K562 (cell line): Measurements from ENCODE around the gene BCL2L13. TPM values are rescaled to one million over a fixed set of nuclear protein-coding genes. Genes with fewer than 3 reads are reported as not detected.

Source experiments
- BHLHE40 ChIP-seq: IDR thresholded peaks from 2 replicates; pipeline ENCODE4 v1.6.1; 2011; ENCODE audit warnings: low read length, improper control_type of control experiment
- CTBP1 ChIP-seq: fragments of 450-650 bp; IDR thresholded peaks from 2 replicates; pipeline ENCODE4 v1.6.1; 2016; ENCODE audit warnings: borderline replicate concordance
- CXXC5 ChIP-seq: fragments of 250-450 bp; sonication (Bioruptor Pico); IDR thresholded peaks from 2 replicates; pipeline ENCODE4 v1.8.0; 2022; ENCODE audit warnings: inconsistent platforms, mild to moderate bottlenecking, moderate library complexity
- DPF2 ChIP-seq: fragments of 450-650 bp; IDR thresholded peaks from 2 replicates; pipeline ENCODE4 v1.6.1; 2016
- ESRRA ChIP-seq: fragments of 450-650 bp; IDR thresholded peaks from 2 replicates; pipeline ENCODE4 v1.6.1; 2014; ENCODE audit warnings: low read depth, mild to moderate bottlenecking, moderate library complexity, borderline replicate concordance
- KDM5B ChIP-seq: fragments of 200-600 bp; sonication (generic); IDR thresholded peaks from 2 replicates; pipeline ENCODE4 v1.6.1; 2012; ENCODE audit warnings: low read depth, mild to moderate bottlenecking, moderate library complexity, low read length, control low read depth, inconsistent platforms; ENCODE audit not compliant: insufficient replicate concordance
- NR4A1 ChIP-seq, 2 experiments: fragments of 250-450 bp in 1 of 2; fragments of 450-650 bp in 1 of 2; sonication (Bioruptor Pico) in 1 of 2; IDR thresholded peaks; 2 replicates each; pipeline versions ENCODE4 v1.4.0 to v1.6.1; 2016 to 2020; ENCODE audit warnings: mild to moderate bottlenecking in 2 of 2, missing compliant biosample characterization in 1 of 2, missing genetic modification characterization in 1 of 2, moderate library complexity in 1 of 2
- TAF7 ChIP-seq: fragments of 450-650 bp; IDR thresholded peaks from 2 replicates; pipeline ENCODE4 v1.6.1; 2016; ENCODE audit warnings: missing genetic modification characterization, missing compliant biosample characterization
- polyA plus RNA-seq, 8 experiments: library from polyadenylated mRNA; depleted of rRNA in 4 of 8; stranded (reverse) in 5 of 8; unstranded in 3 of 8; fragments of >200 nt; fragmentation: Nextera tagmentation in 2 of 8; fragmentation: Illumina TruSeq in 1 of 8; extraction: Ambion mirVana in 2 of 8; extraction: Trizol in 1 of 8; gene quantifications; 2 replicates each; pipeline versions ENCODE4 v1.2.1 to v1.2.3, GENCODE V29; 2011 to 2014; ENCODE audit warnings: inconsistent platforms in 1 of 8, missing spikeins in 1 of 8
- total RNA-seq, 7 experiments: library from RNA; depleted of rRNA in 6 of 7; stranded (reverse); fragments of >200 nt in 6 of 7; fragmentation: Illumina TruSeq in 2 of 7; extraction: Trizol in 2 of 7; gene quantifications; 2 replicates each; pipeline versions ENCODE4 v1.2.1 to v1.2.3, GENCODE V29; 2011 to 2021; ENCODE audit warnings: low replicate concordance in 1 of 7
- TF ChIP-seq, protein P1 (sequence below), 2 experiments: fragments of 450-650 bp in 1 of 2; sonication (generic) in 1 of 2; formaldehyde crosslinking in 1 of 2; IDR thresholded peaks; 2 replicates each; pipeline versions ENCODE4 v1.7.1 to v1.9.0; 2016 to 2022; ENCODE audit warnings: inconsistent platforms in 1 of 2, mild to moderate bottlenecking in 1 of 2, missing genetic modification reagents in 1 of 2
- TF ChIP-seq, protein P2 (sequence below): sonication (generic); formaldehyde crosslinking; IDR thresholded peaks from 2 replicates; pipeline ENCODE4 v1.8.0; 2022; ENCODE audit warnings: mild to moderate bottlenecking, missing genetic modification reagents
- TF ChIP-seq, protein P3 (sequence below): fragments of 450-650 bp; formaldehyde crosslinking; IDR thresholded peaks from 2 replicates; pipeline ENCODE4 v1.4.0; 2020; ENCODE audit warnings: mild to moderate bottlenecking, moderate library complexity

BCL2L13 gene
- total and polyA plus RNA-seq, 9 of the 15 experiments (the other 6 are each of a cell fraction or from before 2014, with no cell fraction given): 41.5 to 63.4 (median 56.5) TPM

DNA sequence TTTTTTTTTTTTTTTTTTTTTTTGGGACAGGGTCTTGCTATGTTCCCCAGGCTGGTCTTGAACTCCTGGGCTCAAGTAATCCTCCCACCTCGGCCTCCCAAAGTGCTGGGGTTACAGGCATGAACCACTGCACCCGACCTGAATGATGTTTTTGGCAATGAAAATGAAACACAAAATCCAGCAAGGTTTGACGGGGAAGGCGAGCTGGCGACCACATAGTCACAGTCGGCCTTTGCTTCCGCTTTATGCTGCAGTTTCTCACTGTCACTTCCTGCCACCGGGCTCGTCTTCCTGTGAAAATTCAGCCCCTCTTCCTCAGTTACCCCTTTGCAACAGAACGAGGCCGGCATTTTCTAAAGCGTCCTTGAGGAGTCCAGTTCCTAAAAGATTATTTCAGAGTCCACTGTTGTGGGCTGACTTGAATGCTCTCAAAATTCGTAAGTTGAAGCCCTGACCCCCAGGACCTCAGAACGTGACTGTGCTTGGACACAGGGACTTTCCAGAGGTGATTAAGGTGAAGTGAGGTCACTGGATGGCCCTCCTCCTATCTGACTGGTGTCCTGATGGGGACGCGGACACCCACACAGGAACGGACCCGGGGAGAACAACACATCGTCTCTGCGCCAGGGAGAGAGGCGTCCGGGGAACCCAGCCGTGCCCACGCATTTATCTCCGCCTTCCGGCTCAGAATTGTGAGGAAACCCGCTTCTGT is 138.6 kb downstream of the BCL2L13 start (continued):
- TF ChIP-seq, protein P1, sequence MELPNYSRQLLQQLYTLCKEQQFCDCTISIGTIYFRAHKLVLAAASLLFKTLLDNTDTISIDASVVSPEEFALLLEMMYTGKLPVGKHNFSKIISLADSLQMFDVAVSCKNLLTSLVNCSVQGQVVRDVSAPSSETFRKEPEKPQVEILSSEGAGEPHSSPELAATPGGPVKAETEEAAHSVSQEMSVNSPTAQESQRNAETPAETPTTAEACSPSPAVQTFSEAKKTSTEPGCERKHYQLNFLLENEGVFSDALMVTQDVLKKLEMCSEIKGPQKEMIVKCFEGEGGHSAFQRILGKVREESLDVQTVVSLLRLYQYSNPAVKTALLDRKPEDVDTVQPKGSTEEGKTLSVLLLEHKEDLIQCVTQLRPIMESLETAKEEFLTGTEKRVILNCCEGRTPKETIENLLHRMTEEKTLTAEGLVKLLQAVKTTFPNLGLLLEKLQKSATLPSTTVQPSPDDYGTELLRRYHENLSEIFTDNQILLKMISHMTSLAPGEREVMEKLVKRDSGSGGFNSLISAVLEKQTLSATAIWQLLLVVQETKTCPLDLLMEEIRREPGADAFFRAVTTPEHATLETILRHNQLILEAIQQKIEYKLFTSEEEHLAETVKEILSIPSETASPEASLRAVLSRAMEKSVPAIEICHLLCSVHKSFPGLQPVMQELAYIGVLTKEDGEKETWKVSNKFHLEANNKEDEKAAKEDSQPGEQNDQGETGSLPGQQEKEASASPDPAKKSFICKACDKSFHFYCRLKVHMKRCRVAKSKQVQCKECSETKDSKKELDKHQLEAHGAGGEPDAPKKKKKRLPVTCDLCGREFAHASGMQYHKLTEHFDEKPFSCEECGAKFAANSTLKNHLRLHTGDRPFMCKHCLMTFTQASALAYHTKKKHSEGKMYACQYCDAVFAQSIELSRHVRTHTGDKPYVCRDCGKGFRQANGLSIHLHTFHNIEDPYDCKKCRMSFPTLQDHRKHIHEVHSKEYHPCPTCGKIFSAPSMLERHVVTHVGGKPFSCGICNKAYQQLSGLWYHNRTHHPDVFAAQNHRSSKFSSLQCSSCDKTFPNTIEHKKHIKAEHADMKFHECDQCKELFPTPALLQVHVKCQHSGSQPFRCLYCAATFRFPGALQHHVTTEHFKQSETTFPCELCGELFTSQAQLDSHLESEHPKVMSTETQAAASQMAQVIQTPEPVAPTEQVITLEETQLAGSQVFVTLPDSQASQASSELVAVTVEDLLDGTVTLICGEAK (IDR thresholded peaks at IDR 0.05): peak; percentile 75
- TF ChIP-seq, protein P1 (CRISPR knock-in tag; IDR thresholded peaks at IDR 0.05): no peak
- TF ChIP-seq TAF7: peak; percentile 8; the same call in 1 of the 2 replicates
- TF ChIP-seq, protein P2, sequence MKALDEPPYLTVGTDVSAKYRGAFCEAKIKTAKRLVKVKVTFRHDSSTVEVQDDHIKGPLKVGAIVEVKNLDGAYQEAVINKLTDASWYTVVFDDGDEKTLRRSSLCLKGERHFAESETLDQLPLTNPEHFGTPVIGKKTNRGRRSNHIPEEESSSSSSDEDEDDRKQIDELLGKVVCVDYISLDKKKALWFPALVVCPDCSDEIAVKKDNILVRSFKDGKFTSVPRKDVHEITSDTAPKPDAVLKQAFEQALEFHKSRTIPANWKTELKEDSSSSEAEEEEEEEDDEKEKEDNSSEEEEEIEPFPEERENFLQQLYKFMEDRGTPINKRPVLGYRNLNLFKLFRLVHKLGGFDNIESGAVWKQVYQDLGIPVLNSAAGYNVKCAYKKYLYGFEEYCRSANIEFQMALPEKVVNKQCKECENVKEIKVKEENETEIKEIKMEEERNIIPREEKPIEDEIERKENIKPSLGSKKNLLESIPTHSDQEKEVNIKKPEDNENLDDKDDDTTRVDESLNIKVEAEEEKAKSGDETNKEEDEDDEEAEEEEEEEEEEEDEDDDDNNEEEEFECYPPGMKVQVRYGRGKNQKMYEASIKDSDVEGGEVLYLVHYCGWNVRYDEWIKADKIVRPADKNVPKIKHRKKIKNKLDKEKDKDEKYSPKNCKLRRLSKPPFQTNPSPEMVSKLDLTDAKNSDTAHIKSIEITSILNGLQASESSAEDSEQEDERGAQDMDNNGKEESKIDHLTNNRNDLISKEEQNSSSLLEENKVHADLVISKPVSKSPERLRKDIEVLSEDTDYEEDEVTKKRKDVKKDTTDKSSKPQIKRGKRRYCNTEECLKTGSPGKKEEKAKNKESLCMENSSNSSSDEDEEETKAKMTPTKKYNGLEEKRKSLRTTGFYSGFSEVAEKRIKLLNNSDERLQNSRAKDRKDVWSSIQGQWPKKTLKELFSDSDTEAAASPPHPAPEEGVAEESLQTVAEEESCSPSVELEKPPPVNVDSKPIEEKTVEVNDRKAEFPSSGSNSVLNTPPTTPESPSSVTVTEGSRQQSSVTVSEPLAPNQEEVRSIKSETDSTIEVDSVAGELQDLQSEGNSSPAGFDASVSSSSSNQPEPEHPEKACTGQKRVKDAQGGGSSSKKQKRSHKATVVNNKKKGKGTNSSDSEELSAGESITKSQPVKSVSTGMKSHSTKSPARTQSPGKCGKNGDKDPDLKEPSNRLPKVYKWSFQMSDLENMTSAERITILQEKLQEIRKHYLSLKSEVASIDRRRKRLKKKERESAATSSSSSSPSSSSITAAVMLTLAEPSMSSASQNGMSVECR (CRISPR knock-in tag): 0 out of 2 replicates have a peak, but pooled peaks have one; percentile 32
- TF ChIP-seq CTBP1: 0 out of 2 replicates have a peak, but pooled peaks have one; percentile 41
- TF ChIP-seq, protein P3, sequence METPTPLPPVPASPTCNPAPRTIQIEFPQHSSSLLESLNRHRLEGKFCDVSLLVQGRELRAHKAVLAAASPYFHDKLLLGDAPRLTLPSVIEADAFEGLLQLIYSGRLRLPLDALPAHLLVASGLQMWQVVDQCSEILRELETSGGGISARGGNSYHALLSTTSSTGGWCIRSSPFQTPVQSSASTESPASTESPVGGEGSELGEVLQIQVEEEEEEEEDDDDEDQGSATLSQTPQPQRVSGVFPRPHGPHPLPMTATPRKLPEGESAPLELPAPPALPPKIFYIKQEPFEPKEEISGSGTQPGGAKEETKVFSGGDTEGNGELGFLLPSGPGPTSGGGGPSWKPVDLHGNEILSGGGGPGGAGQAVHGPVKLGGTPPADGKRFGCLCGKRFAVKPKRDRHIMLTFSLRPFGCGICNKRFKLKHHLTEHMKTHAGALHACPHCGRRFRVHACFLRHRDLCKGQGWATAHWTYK (CRISPR knock-in tag): peak; percentile 35; the same call in 1 of the 2 replicates
- 0 out of 2 replicates have a peak, but pooled peaks have one; percentile 39 for TF ChIP-seq ESRRA
- TF ChIP-seq BHLHE40: peak; percentile 93
- TF ChIP-seq KDM5B: peak; percentile 56
- no peak for TF ChIP-seq NR4A1 (CRISPR knock-in tag; IDR thresholded peaks at IDR 0.05)
- peak; percentile 46; the same call in 1 of the 2 replicates for TF ChIP-seq NR4A1 (tag; IDR thresholded peaks at IDR 0.05)
- peak; percentile 36 for TF ChIP-seq CXXC5 (CRISPR knock-in tag)
- peak; percentile 55; the same call in 1 of the 2 replicates for TF ChIP-seq DPF2
